Osteoblast (primary cell): ENCODE measurements around the gene ESRP2. TPM values are rescaled to one million over a fixed set of nuclear protein-coding genes. Genes with fewer than 3 reads are reported as not detected.

Experiments
- DNase-seq: peaks from one replicate; pipeline ENCODE4 v3.0.0; 2011; ENCODE audit warnings: low spot score, mixed read lengths; ENCODE audit not compliant: insufficient read length; ENCODE audit errors: missing footprints
- H2AFZ ChIP-seq: 2 replicates; pipeline ENCODE4 v1.6.0; 2011; ENCODE audit warnings: mild to moderate bottlenecking, low read length
- H3K27ac ChIP-seq: 2 replicates; pipeline ENCODE4 v1.5.1; 2011; ENCODE audit warnings: mild to moderate bottlenecking, low read depth, low read length, moderate library complexity
- H3K27me3 ChIP-seq: 2 replicates; pipeline ENCODE4 v1.6.0; 2012; ENCODE audit warnings: mild to moderate bottlenecking, control low read depth, inconsistent platforms, low read length, moderate library complexity; ENCODE audit not compliant: insufficient read depth
- H3K36me3 ChIP-seq: 2 replicates; pipeline ENCODE4 v1.5.1; 2011; ENCODE audit warnings: mild to moderate bottlenecking, low read length, control low read depth, moderate library complexity; ENCODE audit not compliant: insufficient read depth
- H3K4me1 ChIP-seq: 2 replicates; pipeline ENCODE4 v1.5.1; 2011; ENCODE audit warnings: mild to moderate bottlenecking, low read length, control low read depth, moderate library complexity; ENCODE audit not compliant: insufficient read depth
- H3K4me2 ChIP-seq: 2 replicates; pipeline ENCODE4 v1.6.0; 2011; ENCODE audit warnings: mild to moderate bottlenecking, low read length; ENCODE audit not compliant: insufficient read depth
- H3K4me3 ChIP-seq: fragments of 200-600 bp; sonication (generic); 3 replicates; pipeline ENCODE4 v1.5.1; 2012; ENCODE audit warnings: mild to moderate bottlenecking, low read length, inconsistent platforms; ENCODE audit not compliant: insufficient read depth
- H3K79me2 ChIP-seq: 2 replicates; pipeline ENCODE4 v1.6.0; 2012; ENCODE audit warnings: mild to moderate bottlenecking, low read length, control low read depth, inconsistent platforms; ENCODE audit not compliant: insufficient read depth
- H3K9me3 ChIP-seq: 2 replicates; pipeline ENCODE4 v1.5.1; 2011; ENCODE audit warnings: low read depth, low read length, control low read depth
- H4K20me1 ChIP-seq: 2 replicates; pipeline ENCODE4 v1.6.0; 2012; ENCODE audit warnings: mild to moderate bottlenecking, low read length, control low read depth; ENCODE audit not compliant: insufficient read depth
- CTCF ChIP-seq: IDR thresholded peaks from 2 replicates; pipeline ENCODE4 v1.5.1; 2011; ENCODE audit warnings: mild to moderate bottlenecking, low read depth, low read length, moderate library complexity; ENCODE audit errors: extremely low read depth
- total RNA-seq: library from RNA; depleted of rRNA; stranded (reverse); fragments of >200 nt; gene quantifications from 2 replicates; pipeline ENCODE4 v1.2.3, GENCODE V29; 2012

ESRP2 gene
- total RNA-seq, 1 donor, result under 0.01 TPM

GRCh38 chr16:68235108-68235886, 630 bp downstream of the ESRP2 start:
- Histone ChIP-seq H3K4me1 (peaks cover 15% of the 10 kb centered on the region), H3K27me3 (no peaks in the 10 kb centered on the region), H2AFZ (no peak overlapping the region), H3K4me2 (no peak overlapping the region), H3K4me3 (no peak overlapping the region), H3K79me2 (no peaks in the 10 kb centered on the region), H4K20me1 (no peaks in the 10 kb centered on the region), H3K9me3 (no peaks in the 10 kb centered on the region), H3K36me3 (no peaks in the 10 kb centered on the region), H3K27ac (no peak overlapping the region)
- DNase-seq, result peak; percentile 18
- TF ChIP-seq CTCF, result no peak

DNA sequence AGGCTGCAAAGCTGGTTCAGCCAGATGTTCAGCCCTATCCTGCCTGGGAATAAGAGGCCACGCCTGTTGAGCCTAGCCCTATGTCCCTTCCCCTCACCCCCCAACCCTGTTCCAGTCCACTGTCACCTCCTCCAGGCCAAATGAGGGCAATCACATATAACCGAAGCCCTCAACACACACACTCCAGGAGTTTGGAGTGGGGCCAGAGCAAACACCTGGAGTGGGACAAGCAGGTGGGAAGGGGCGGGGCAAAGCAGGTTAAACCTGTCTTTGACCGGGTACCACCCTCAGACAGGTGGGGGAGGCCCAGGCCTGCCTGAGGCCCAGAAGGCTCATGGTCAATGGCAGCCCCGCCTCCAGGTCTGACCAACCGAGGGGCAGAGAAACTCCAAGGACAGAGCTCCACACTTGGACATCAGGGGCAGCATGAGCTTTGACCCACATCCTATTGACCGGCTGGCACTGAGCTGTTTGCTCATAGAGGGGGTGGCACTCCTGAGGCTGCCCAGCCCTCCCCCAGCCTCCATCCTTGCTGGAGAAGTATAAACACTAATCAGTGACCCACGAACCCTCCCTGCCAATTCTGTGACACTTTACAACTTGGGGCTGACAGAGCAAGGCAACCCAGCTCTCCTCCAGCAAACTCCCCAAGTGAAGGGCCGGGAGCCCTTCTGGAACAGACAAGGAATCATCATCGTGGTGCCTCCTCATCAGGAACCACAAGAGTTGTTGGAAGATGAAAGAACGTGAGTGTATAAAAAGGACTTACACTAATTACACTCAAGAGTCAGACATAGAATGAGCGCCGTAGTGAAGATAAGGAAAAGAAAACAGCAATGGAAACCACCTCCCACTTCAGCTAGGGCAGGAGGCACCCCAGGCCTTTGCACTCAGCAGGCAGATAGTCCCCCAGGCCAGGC, 1.5 kb downstream of the ESRP2 start:
- Histone ChIP-seq H3K27me3 (no peaks in the 10 kb centered on the region), H3K36me3 (no peaks in the 10 kb centered on the region), H3K4me2 (no peak overlapping the region), H3K27ac (no peak overlapping the region), H2AFZ (no peak overlapping the region), H3K9me3 (no peaks in the 10 kb centered on the region), H3K4me1 (peaks cover 15% of the 10 kb centered on the region), H3K79me2 (no peaks in the 10 kb centered on the region), H3K4me3 (no peak overlapping the region), H4K20me1 (peaks cover 4% of the 10 kb centered on the region)
- DNase-seq, result peak; percentile 60
- no peak for TF ChIP-seq CTCF

- H3K79me2 ChIP-seq, result no peaks in the 10 kb centered on the region
- H3K27me3 ChIP-seq, result no peaks in the 10 kb centered on the region
- DNase-seq, result peak; percentile 50
Measured at GRCh38 chr16:68233835-68234187, 2.1 kb downstream of the ESRP2 start.

More at GRCh38 chr16:68233835-68234187, 2.1 kb downstream of the ESRP2 start:
- Histone ChIP-seq H4K20me1 (peaks cover 4% of the 10 kb centered on the region), H3K4me2 (no peak overlapping the region), H2AFZ (no peak overlapping the region), H3K36me3 (no peaks in the 10 kb centered on the region), H3K27ac (no peak overlapping the region), H3K9me3 (no peaks in the 10 kb centered on the region), H3K4me3 (no peak overlapping the region), H3K4me1 (peaks cover 19% of the 10 kb centered on the region)
- no peak for TF ChIP-seq CTCF
